ENCODE measurements around the gene CEP170.
"Not testable (repeated sequence)": the region's sequence is repeated elsewhere in the genome, so short reads cannot be mapped to it uniquely, and the experiment has no call there.

CEP170 gene

DNA sequence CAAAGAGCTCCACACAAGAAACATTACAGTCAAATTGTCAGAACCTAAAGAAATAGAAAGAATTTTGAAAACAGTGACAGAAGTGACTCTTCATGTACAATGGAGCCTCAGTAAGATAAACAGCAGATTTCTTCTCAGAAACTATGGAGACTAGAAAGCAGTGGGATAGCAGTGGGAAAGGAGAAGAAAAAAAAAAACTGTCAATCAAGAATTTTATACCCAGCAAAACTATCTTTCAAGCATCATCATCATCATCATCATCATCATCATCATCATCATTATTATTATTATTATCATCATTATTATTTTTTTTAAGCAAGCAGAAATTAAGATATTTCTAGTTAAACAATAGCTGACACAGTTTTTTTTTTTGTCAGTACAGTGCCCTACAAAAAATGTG, 24.2 kb downstream of the CEP170 start:
- DNase-seq, result no peak

- DNase-seq, result no peak
Measured at GRCh38 chr1:243229526-243229925, 25.6 kb downstream of the CEP170 start.

- DNase-seq, result no peak
Measured at GRCh38 chr1:243227622-243228021, 27.5 kb downstream of the CEP170 start.

- no peak for DNase-seq
Measured at GRCh38 chr1:243218059-243218458, 37.0 kb downstream of the CEP170 start.

DNA sequence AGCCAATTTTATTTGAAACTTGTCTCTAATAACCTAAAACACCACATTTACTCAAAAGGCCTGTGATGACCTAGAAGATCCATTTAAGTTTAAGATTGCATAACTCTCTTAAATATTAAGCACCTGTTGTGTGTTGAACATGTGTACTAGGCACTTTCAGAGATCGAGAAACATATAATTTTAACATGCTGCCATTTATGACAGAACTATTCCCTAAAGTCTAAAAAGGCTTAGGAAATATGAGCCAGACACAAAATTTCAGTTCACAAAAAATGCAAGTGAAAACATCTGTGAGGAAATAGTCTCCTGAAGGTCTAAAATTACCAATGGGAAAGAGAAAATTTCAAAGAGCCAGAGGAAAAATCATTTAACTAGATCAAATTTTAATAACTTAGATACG, 37.7 kb downstream of the CEP170 start:
- DNase-seq, result no peak

DNA sequence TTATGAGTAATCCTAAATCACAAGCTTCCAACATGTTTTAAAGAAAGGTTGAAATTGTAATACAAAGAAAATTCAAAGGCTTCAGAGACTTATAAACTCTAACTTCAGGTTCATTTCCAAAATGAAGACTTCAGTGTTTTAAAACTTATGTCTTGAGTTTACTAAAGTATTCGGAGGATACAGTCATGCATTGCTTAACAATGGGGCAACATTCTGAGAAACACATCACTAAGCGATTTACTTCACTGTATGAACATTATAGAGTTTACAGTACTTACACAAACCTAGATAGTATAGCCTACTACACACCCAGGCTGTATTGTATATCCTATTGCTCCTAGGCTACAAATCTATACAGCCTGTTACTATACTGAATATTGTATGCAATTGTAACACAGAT, 38.3 kb downstream of the CEP170 start:
- no peak for DNase-seq

- not testable (repeated sequence) for DNase-seq
Measured at GRCh38 chr1:243215276-243215875, 39.7 kb downstream of the CEP170 start.

- no peak for DNase-seq
Measured at GRCh38 chr1:243213045-243213787, 41.9 kb downstream of the CEP170 start.

DNA sequence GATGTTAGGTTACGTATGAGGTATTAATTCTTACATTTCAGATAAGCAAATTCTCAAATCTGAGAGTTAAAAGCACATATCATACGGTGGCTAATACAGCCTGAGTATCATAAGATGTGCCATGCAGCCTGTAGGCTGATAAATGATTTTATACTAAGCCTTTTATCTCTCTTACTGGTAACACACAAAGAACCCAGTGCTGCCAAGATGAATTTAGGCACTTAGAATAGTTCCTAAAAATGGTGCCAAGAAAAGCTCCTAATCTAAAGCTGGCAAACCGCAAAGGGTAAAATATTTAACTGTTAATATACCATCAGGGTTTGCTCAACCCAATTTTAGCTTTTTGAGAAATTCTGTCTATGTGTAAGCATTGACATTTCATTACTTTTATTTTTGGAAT, 43.1 kb downstream of the CEP170 start:
- not testable (repeated sequence) for DNase-seq

DNA sequence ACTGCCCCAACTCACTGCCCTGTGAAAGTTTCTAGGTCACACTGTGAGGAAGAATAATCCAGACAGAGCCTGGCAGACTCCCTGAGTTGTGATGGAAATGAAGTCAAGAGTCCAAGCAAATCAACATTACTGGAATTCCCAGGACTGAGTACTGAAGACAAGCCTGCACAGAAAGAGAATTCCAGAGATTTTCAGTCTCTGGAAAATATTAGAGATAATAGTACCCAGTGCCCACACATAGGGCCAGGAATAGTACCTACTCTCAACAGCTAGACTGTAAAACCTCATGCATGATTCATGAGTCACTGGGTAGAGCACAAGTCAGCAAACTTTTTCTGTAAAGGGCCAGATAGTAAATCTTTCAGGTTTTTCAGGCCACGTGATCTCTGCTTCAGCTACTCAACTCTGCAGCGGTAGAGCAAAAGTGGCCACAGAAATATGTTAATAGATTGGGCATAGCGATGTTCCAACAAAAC, 50.0 kb downstream of the CEP170 start:
- DNase-seq, result not testable (repeated sequence)

GRCh38 chr1:243204336-243204735, 50.7 kb downstream of the CEP170 start:
- DNase-seq, result not testable (repeated sequence)

- DNase-seq, result not testable (repeated sequence)
Measured at GRCh38 chr1:243203196-243203595, 51.9 kb downstream of the CEP170 start.

GRCh38 chr1:243201316-243201715, 53.8 kb downstream of the CEP170 start:
- DNase-seq, result not testable (repeated sequence)

DNA sequence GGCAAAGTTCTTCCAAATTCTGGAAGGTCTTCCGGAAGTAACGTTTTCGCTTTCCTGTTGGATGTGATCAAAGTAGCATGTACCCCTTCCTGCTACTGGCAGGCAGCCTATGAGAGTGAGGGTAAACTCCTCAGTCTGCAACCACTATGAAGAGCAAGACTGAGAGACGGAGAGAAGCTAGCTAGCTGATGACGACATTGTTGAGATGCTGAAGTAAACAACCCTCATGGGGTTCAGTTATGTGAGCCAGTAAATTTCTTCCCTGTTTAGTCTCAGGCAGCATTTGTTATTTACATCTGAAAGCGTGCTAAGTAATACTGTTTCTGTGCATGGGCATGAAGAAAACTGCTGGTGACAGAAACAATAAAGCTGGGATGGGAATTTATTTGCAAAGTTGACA, 57.6 kb downstream of the CEP170 start:
- not testable (repeated sequence) for DNase-seq

DNA sequence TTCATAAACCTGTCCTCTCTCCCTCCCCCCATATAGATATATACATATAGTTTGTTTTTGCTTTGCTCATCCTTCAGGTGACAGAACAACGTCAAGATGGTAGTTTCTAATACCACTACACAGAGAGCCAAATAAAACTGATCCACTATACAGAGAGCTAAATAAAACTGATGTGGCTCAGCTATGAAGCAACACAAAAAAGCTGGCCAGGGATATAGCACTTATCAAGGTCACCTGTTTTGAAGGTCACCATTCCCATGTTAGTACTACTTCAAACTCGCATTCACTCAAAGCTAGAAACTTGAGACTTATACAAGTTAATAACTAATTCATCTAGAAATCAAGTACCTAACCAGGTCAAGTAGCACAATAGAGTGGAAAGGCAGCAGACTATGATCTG, 61.8 kb downstream of the CEP170 start:
- DNase-seq, result not testable (repeated sequence)

GRCh38 chr1:243186201-243186995, 68.7 kb downstream of the CEP170 start:
- DNase-seq, result not testable (repeated sequence)

GRCh38 chr1:243184787-243185186, 70.3 kb downstream of the CEP170 start:
- DNase-seq, result not testable (repeated sequence)

DNA sequence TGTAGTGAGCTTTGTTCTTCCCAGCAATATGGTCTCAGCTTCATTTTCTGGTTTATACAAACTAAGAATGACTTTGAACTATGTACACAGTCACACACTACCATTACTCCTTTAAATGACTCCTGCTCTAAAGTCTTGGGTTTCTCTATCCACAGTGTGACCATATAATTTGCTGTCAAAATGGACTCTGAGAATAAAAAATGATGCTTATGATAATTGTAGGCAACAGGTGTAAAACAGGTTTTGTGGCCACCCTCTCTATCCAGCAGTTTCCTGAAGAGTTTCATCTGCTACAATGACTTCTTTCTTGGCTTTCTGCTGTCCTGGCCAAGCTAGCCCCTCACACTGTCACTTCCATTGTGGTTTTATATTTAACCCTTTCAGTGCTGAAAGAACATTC, 71.4 kb downstream of the CEP170 start:
- not testable (repeated sequence) for DNase-seq

DNA sequence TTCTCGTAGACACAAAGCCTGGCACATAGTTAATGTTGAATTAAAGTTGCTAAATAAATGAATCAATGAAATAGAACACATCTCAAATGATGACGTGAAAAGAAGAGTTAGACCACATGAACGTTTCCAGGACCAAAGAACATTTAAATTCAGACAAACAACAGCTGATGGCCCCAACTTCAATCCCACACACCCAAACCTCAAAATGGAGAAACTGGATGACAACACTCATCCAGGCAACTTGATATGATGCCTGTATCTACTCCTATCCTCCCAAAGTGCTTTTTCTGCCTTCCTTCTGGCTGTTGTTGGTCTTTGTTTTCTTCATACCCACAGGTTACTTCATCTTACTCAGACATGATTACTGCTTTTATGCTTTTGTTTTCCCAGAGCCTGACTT, 71.9 kb downstream of the CEP170 start:
- DNase-seq, result not testable (repeated sequence)

GRCh38 chr1:243179720-243180119, 75.4 kb downstream of the CEP170 start:
- DNase-seq, result no peak

DNA sequence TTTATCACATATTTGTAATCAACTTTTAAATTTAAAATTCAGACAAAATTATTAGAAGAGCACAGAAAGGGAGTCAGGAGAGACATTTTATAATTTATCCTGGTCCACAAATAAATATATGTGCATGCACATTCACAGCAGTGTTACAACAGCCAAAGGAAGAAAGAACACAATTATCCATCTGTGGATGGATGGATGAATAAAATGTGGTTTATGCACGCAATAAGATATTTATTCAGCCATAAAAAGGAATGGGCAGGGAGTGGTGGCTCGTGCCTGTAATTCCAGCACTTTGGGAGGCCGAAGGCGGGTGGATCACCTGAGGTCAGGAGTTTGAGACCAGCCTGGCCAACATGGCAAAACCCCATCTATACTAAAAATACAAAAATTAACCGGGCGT, 77.3 kb downstream of the CEP170 start:
- DNase-seq, result not testable (repeated sequence)

DNA sequence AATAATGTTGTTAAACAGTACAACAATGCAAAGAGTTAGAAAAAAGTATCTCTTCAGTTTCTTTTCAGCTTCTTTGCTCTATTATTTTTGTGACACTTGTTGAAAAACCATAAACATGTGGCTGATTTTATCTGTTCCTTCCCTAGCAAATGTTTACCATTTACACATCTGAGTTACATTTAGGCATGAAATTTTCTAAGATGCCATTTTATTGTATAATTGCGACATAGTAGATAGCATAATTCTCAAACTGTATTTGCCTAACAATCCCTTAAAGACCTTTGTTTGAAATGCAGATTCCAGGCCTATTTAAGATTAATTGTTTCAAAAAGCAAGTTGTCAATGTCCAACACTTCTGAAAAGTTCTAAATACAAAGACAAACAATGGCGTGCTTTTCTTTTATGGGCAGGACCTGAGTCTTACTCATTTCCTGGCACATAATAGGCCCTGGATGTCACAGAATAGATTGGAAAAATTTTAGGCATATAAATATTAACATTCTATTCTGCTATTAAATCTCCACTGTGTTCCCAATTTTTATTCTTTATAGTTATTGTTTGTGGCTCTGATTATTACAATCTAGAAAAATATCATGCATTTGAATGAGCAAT, 81.2 kb downstream of the CEP170 start:
- DNase-seq, result not testable (repeated sequence)

DNA sequence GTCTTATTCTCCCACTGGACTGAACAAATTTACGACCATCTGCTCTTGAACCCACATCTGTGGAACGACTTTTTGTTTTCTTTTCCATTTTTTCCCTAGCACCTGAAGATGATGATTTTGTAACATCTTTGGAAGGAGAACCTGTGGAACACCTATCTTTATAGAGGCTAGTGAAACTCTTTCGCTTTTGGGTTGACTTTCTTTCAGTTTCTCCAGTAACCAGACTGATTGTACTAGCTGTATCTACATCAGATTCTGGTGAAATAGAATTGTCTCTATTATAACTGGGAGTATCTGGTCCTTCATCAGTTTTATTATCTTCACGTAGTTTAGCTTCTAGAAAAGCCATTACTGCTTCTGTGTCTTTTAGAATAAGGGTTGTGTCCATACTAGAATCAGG, 90.2 kb downstream of the CEP170 start:
- not testable (repeated sequence) for DNase-seq
